Measurements from ENCODE around the gene ABCA9. TPM values are rescaled to one million over a fixed set of nuclear protein-coding genes. Genes with fewer than 3 reads are reported as not detected.

Gene ABCA9, protein sequence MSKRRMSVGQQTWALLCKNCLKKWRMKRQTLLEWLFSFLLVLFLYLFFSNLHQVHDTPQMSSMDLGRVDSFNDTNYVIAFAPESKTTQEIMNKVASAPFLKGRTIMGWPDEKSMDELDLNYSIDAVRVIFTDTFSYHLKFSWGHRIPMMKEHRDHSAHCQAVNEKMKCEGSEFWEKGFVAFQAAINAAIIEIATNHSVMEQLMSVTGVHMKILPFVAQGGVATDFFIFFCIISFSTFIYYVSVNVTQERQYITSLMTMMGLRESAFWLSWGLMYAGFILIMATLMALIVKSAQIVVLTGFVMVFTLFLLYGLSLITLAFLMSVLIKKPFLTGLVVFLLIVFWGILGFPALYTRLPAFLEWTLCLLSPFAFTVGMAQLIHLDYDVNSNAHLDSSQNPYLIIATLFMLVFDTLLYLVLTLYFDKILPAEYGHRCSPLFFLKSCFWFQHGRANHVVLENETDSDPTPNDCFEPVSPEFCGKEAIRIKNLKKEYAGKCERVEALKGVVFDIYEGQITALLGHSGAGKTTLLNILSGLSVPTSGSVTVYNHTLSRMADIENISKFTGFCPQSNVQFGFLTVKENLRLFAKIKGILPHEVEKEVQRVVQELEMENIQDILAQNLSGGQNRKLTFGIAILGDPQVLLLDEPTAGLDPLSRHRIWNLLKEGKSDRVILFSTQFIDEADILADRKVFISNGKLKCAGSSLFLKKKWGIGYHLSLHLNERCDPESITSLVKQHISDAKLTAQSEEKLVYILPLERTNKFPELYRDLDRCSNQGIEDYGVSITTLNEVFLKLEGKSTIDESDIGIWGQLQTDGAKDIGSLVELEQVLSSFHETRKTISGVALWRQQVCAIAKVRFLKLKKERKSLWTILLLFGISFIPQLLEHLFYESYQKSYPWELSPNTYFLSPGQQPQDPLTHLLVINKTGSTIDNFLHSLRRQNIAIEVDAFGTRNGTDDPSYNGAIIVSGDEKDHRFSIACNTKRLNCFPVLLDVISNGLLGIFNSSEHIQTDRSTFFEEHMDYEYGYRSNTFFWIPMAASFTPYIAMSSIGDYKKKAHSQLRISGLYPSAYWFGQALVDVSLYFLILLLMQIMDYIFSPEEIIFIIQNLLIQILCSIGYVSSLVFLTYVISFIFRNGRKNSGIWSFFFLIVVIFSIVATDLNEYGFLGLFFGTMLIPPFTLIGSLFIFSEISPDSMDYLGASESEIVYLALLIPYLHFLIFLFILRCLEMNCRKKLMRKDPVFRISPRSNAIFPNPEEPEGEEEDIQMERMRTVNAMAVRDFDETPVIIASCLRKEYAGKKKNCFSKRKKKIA (N-terminal part only)
- total RNA-seq (2014; rRNA removed; shearing (Covaris generic)) (0.47 and 0.88 TPM in 2 replicates), total RNA-seq (2022) (0.06 TPM in 1 of 2 replicates, not detected in the other), Bru-seq, nascent RNA (percentile 18 among the genes with signal in this experiment), BruChase-seq, experiment 1, labeled RNA remaining after a 6-hour chase (percentile 18 among the genes with signal in this experiment), BruChase-seq, experiment 2, labeled RNA remaining after a 2-hour chase (percentile 27 among the genes with signal in this experiment)
- long read RNA-seq = 0 reads

DNA sequence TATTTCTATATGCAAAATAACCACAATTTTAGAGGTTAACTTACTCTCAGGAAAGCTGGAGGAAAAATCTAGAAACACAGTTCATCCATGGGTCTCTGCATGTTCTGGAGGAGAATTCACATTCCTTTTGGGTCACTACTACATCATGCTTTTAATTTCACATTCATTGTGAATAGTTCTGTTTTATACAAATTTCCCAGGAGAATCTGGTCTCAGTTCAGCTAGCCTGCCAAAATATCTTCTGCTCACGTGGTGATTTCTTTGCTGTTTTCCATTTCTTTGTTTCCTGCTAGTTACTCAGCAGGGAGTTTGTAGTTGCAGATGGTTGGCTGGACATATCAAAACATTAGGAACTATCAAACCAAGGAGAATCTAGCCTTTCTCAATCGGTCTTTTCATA, at the start of gene ABCA9:
Gene ABCA9 (minus strand): TSS at position 106 of the 400 bp plus-strand sequence. CDS start 9,801 bp downstream, outside the sequence.
- ChIA-PET POLR2A (interaction anchor here (0.6 kb wide), 1 partner anchor 888 kb away, joined by 3 read pairs; no protein-coding TSS in a partner anchor), CTCF (ENCODE audit: unreplicated experiment) (no interaction called here)
- Histone ChIP-seq H2AFZ (ENCODE audit: low read length) (peak within 1 kb of the TSS; percentile 68), H3K4me3 (ENCODE audit: low read depth, low read length, poor library complexity, severe bottlenecking) (peak within 1 kb of the TSS; percentile 20), H3K9me2 (ENCODE audit: insufficient read depth, low read length) (no peaks in the 10 kb centered on the region), H3K27ac (ENCODE audit: low read depth, low read length, poor library complexity, severe bottlenecking) (no peak within 1 kb of the TSS), H3K79me2 (ENCODE audit: insufficient read depth, low read depth, low read length) (no peaks in the 10 kb centered on the region), H3K4me1 (ENCODE audit: insufficient read depth, low read length, poor library complexity, severe bottlenecking) (peaks cover 28% of the 10 kb centered on the region), H3K36me3 (ENCODE audit: insufficient read depth, low read length) (no peaks in the 10 kb centered on the region), H4K20me1 (ENCODE audit: insufficient read depth, low read length) (no peaks in the 10 kb centered on the region), H3K4me2 (ENCODE audit: low read length) (peak within 1 kb of the TSS; percentile 61), H3K9me3 (ENCODE audit: low read length) (no peaks in the 10 kb centered on the region)
- DNase-seq (ENCODE audit: low spot score) = no peak
- intact Hi-C loops (cut with micrococcal nuclease; ENCODE audit: unreplicated experiment) = loop anchor here (5.0 to 10.0 kb wide), 2 partner anchors 56 to 286 kb away; no protein-coding TSS in a partner anchor
- no TSS peak for BruUV-seq (replicated peaks)
- TF ChIP-seq EZH2phosphoT487 (IDR thresholded peaks at IDR 0.05; ENCODE audit: borderline replicate concordance, low read depth, low read length) = no peak
- TF ChIP-seq, protein P1, sequence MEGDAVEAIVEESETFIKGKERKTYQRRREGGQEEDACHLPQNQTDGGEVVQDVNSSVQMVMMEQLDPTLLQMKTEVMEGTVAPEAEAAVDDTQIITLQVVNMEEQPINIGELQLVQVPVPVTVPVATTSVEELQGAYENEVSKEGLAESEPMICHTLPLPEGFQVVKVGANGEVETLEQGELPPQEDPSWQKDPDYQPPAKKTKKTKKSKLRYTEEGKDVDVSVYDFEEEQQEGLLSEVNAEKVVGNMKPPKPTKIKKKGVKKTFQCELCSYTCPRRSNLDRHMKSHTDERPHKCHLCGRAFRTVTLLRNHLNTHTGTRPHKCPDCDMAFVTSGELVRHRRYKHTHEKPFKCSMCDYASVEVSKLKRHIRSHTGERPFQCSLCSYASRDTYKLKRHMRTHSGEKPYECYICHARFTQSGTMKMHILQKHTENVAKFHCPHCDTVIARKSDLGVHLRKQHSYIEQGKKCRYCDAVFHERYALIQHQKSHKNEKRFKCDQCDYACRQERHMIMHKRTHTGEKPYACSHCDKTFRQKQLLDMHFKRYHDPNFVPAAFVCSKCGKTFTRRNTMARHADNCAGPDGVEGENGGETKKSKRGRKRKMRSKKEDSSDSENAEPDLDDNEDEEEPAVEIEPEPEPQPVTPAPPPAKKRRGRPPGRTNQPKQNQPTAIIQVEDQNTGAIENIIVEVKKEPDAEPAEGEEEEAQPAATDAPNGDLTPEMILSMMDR (conservative IDR thresholded peaks at IDR 0.05; ENCODE audit: low read length) = no peak

GRCh38 chr17:69105907-69106730, 45.4 kb upstream of the ABCA9 start:
- Histone ChIP-seq H3K4me3 (ENCODE audit: low read depth, low read length, poor library complexity, severe bottlenecking) (no peak overlapping the region), H3K9me2 (ENCODE audit: insufficient read depth, low read length) (no peaks in the 10 kb centered on the region), H3K4me1 (ENCODE audit: insufficient read depth, low read length, poor library complexity, severe bottlenecking) (peaks cover 5% of the 10 kb centered on the region), H3K36me3 (ENCODE audit: insufficient read depth, low read length) (peaks cover 4% of the 10 kb centered on the region), H2AFZ (ENCODE audit: low read length) (no peak overlapping the region), H3K9me3 (ENCODE audit: low read length) (no peaks in the 10 kb centered on the region), H3K27ac (ENCODE audit: low read depth, low read length, poor library complexity, severe bottlenecking) (no peak overlapping the region), H3K4me2 (ENCODE audit: low read length) (no peak overlapping the region), H3K79me2 (ENCODE audit: insufficient read depth, low read depth, low read length) (no peaks in the 10 kb centered on the region), H4K20me1 (ENCODE audit: insufficient read depth, low read length) (no peaks in the 10 kb centered on the region)
- DNase-seq (ENCODE audit: low spot score) = no peak
- ChIA-PET POLR2A (interaction anchor here (0.7 to 1.2 kb wide), 3 partner anchors 11 to 529 kb away, joined by 3 to 4 read pairs (median 4); no protein-coding TSS in a partner anchor), CTCF (ENCODE audit: unreplicated experiment) (no interaction called here)
- BruUV-seq (replicated peaks) = no TSS peak
- TF ChIP-seq EZH2phosphoT487 (IDR thresholded peaks at IDR 0.05; ENCODE audit: borderline replicate concordance, low read depth, low read length) = no peak
- TF ChIP-seq, protein P1 (conservative IDR thresholded peaks at IDR 0.05; ENCODE audit: low read length) = no peak
- intact Hi-C loops (cut with micrococcal nuclease; ENCODE audit: unreplicated experiment) = no loop called here
